ENCODE measurements around the gene POM121.
"Not testable (repeated sequence)": the region's sequence is repeated elsewhere in the genome, so short reads cannot be mapped to it uniquely, and the experiment has no call there.

Gene POM121

GRCh38 chr7:72997887-72998468, 73.1 kb downstream of the POM121 start:
- DNase-seq, result not testable (repeated sequence)

Data from inflammatory macrophage (primary cell).